Endodermal cell (in vitro differentiated cells): ENCODE results near the gene OXT. TPM values are rescaled to one million over a fixed set of nuclear protein-coding genes. Genes with fewer than 3 reads are reported as not detected.

Experiments used
- DNase-seq: peaks from one replicate; pipeline ENCODE4 v3.0.0-alpha.2; 2017
- H3K27ac ChIP-seq: 2 replicates; pipeline ENCODE4 v1.5.1; 2013; ENCODE audit warnings: mild to moderate bottlenecking, low read depth, low read length, moderate library complexity
- H3K27me3 ChIP-seq: 2 replicates; pipeline ENCODE4 v1.6.1; 2013; ENCODE audit warnings: mild to moderate bottlenecking, low read length, moderate library complexity; ENCODE audit not compliant: insufficient read depth, control insufficient read depth, poor library complexity, severe bottlenecking
- H3K36me3 ChIP-seq: 2 replicates; pipeline ENCODE4 v1.7.0; 2013; ENCODE audit warnings: mild to moderate bottlenecking, low read length, moderate library complexity; ENCODE audit not compliant: control insufficient read depth, insufficient read depth
- H3K4me1 ChIP-seq: one replicate; pipeline ENCODE4 v1.7.0; 2013; ENCODE audit warnings: low read length; ENCODE audit not compliant: control insufficient read depth, insufficient read depth
- H3K4me3 ChIP-seq: 2 replicates; pipeline ENCODE4 v1.5.1; 2013; ENCODE audit warnings: mild to moderate bottlenecking, low read length, moderate library complexity
- H3K9ac ChIP-seq: 2 replicates; pipeline ENCODE4 v1.6.1; 2013; ENCODE audit warnings: mild to moderate bottlenecking, low read length, moderate library complexity; ENCODE audit not compliant: poor library complexity, severe bottlenecking; ENCODE audit errors: extremely low read depth
- H3K9me3 ChIP-seq: 2 replicates; pipeline ENCODE4 v1.6.1; 2013; ENCODE audit warnings: mild to moderate bottlenecking, low read length, moderate library complexity; ENCODE audit not compliant: control insufficient read depth
- H3K27ac Mint-ChIP-seq: 2 replicates; pipeline ENCODE4 v1.8.0; 2020; ENCODE audit warnings: mixed read lengths
- H3K27me3 Mint-ChIP-seq: 2 replicates; pipeline ENCODE4 v1.8.0; 2021; ENCODE audit warnings: mild to moderate bottlenecking, mixed read lengths; ENCODE audit not compliant: insufficient read depth
- H3K36me3 Mint-ChIP-seq: 2 replicates; pipeline ENCODE4 v1.8.0; 2020; ENCODE audit warnings: low read depth, mixed read lengths
- H3K4me1 Mint-ChIP-seq: 2 replicates; pipeline ENCODE4 v1.8.0; 2020; ENCODE audit warnings: mixed read lengths
- H3K4me3 Mint-ChIP-seq: 2 replicates; pipeline ENCODE4 v1.8.0; 2020; ENCODE audit warnings: mild to moderate bottlenecking, moderate library complexity, mixed read lengths
- H3K9me3 Mint-ChIP-seq: 2 replicates; pipeline ENCODE4 v1.8.0; 2020; ENCODE audit warnings: mild to moderate bottlenecking, mixed read lengths
- WGBS, 2 experiments: methylation state at CpG; one replicate each; pipeline versions ENCODE4 v1.1.5 to v1.1.7; 2013; ENCODE audit warnings: missing lambda C conversion rate in 2 of 2, mixed read lengths in 1 of 2; ENCODE audit not compliant: insufficient coverage in 1 of 2, insufficient read length in 1 of 2; 5-methylcytosine and 5-hydroxymethylcytosine counted together
- total RNA-seq, 2 donors: library from RNA; stranded (reverse); fragmentation: NEBNext Ultra II Directional in 1 of 2; extraction: Animal tissue kit (Norgen Biotek cat#: 25700) in 1 of 2; gene quantifications; 2 replicates in 1 of 2; 3 replicates in 1 of 2; pipeline ENCODE4 v1.2.1, GENCODE V29; 2021
- TF ChIP-seq, protein P1 (sequence below): fragments of 200-600 bp; sonication (generic); conservative IDR thresholded peaks from 2 replicates; pipeline ENCODE4 v1.5.0; 2021; ENCODE audit warnings: antibody characterized with exemption, mild to moderate bottlenecking

OXT gene
- total RNA-seq, 2 donors from 2014 or later, result not detected

DNA sequence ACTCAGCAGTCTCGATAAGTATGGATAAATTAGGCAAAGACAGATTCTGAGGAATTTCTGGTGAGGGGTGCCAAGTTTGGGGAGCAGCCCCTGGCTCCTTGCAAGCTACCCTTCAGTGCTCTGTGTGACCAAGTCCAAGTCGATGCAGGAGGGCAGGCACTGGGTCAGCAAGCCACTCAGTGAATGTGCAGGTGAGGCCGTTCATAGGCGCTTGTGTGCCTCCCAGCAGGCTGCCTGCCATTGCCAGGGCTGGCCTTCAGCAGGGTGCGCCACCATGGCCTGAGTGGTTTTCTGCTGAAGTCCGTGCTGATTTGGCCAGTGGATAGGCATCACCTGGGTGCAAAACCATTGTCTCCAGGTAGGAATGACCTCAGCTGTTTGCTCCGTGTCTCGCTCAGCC, 31.3 kb upstream of the OXT start:
- peaks cover 21% of the 10 kb centered on the region for H3K4me1 Mint-ChIP-seq
- Histone ChIP-seq H3K4me3 (no peak overlapping the region), H3K27me3 (no peaks in the 10 kb centered on the region), H3K9ac (no peak overlapping the region), H3K36me3 (peaks cover 51% of the 10 kb centered on the region), H3K9me3 (no peaks in the 10 kb centered on the region), H3K27ac (no peak overlapping the region), H3K4me1 (peaks cover 11% of the 10 kb centered on the region)
- DNase-seq, result no peak
- TF ChIP-seq, protein P1, sequence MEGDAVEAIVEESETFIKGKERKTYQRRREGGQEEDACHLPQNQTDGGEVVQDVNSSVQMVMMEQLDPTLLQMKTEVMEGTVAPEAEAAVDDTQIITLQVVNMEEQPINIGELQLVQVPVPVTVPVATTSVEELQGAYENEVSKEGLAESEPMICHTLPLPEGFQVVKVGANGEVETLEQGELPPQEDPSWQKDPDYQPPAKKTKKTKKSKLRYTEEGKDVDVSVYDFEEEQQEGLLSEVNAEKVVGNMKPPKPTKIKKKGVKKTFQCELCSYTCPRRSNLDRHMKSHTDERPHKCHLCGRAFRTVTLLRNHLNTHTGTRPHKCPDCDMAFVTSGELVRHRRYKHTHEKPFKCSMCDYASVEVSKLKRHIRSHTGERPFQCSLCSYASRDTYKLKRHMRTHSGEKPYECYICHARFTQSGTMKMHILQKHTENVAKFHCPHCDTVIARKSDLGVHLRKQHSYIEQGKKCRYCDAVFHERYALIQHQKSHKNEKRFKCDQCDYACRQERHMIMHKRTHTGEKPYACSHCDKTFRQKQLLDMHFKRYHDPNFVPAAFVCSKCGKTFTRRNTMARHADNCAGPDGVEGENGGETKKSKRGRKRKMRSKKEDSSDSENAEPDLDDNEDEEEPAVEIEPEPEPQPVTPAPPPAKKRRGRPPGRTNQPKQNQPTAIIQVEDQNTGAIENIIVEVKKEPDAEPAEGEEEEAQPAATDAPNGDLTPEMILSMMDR, result no peak
- H3K4me3 Mint-ChIP-seq, result no peak overlapping the region
- peaks cover 44% of the 10 kb centered on the region for H3K36me3 Mint-ChIP-seq
- H3K9me3 Mint-ChIP-seq, result no peaks in the 10 kb centered on the region
- 95 to 96% methylated on average over 5 to 8 of the region's 8 CpGs for WGBS, 2 experiments
- no peak overlapping the region for H3K27ac Mint-ChIP-seq
- H3K27me3 Mint-ChIP-seq, result no peaks in the 10 kb centered on the region

DNA sequence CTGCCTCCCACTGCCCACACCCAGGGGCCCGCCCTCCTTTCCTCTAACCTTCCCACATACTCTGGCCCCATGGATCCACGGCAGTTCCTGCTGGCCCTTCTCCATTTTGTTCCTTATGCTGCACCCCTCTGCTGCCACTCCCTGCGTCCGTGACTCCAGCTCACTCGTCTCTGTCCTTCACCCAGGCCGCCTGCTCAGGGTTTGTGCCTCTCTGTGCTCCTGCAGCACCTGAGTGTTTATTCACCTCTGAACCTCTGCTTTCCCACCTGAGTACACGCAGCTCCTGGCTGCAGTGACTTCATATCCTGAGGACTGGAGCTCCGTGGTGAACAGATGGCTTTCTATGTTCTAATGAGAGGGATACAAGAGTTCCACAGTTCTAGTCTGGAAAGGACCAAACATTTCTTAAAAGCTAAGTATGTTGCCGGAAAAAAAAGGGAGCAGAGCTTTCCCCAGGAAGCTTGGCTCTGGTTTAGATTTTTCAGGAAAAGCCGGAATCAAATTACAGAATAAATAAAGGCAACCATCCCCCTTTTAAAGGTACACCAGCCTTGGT, 29.5 kb upstream of the OXT start:
- peaks cover 31% of the 10 kb centered on the region for H3K36me3 Mint-ChIP-seq
- H3K36me3 ChIP-seq, result peaks cover 37% of the 10 kb centered on the region
- peaks cover 27% of the 10 kb centered on the region for H3K4me1 Mint-ChIP-seq
- peaks cover 13% of the 10 kb centered on the region for H3K4me1 ChIP-seq
- 80 to 84% methylated on average over 10 of the region's 10 CpGs for WGBS, 2 experiments
- peak overlapping the region; percentile 69 for H3K27ac Mint-ChIP-seq
- peak overlapping the region; percentile 21 for H3K27ac ChIP-seq
- H3K27me3 Mint-ChIP-seq, result no peaks in the 10 kb centered on the region
- H3K27me3 ChIP-seq, result no peaks in the 10 kb centered on the region
- no peaks in the 10 kb centered on the region for H3K9me3 ChIP-seq
- no peak for DNase-seq
- H3K4me3 ChIP-seq, result no peak overlapping the region
- H3K9me3 Mint-ChIP-seq, result no peaks in the 10 kb centered on the region
- H3K9ac ChIP-seq, result no peak overlapping the region
- TF ChIP-seq, protein P1, result no peak
- no peak overlapping the region for H3K4me3 Mint-ChIP-seq

DNA sequence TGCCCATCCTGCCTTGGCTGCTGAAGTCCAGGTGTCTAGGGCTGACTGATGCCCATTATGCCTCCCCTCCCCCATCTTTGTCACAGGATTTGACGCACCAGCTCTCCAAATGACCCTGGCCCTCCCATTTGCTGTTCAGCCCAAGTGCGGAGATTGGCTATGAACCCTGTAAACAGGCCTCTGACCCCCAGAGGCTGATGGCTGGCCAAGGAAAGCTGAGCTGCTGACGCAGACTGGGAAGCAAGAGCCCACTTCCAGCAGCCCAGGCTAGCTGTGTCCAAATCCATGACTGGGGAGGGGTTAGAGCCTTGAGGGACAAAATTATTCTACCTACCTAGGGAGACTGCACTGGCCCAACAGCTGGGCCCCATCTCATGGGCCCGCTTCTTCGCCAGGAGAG, 28.8 kb upstream of the OXT start:
- peaks cover 33% of the 10 kb centered on the region for H3K36me3 ChIP-seq
- no peaks in the 10 kb centered on the region for H3K27me3 Mint-ChIP-seq
- H3K9ac ChIP-seq, result no peak overlapping the region
- H3K4me1 ChIP-seq, result peaks cover 13% of the 10 kb centered on the region
- H3K27me3 ChIP-seq, result no peaks in the 10 kb centered on the region
- no peaks in the 10 kb centered on the region for H3K9me3 Mint-ChIP-seq
- H3K9me3 ChIP-seq, result no peaks in the 10 kb centered on the region
- H3K4me1 Mint-ChIP-seq, result peaks cover 29% of the 10 kb centered on the region
- H3K27ac Mint-ChIP-seq, result no peak overlapping the region
- 93% methylated on average over 5 of the region's 5 CpGs; no CpG with 5 or more reads in 1 of the 2 experiments for WGBS, 2 experiments
- no peak overlapping the region for H3K4me3 Mint-ChIP-seq
- DNase-seq, result no peak
- H3K27ac ChIP-seq, result no peak overlapping the region
- peaks cover 33% of the 10 kb centered on the region for H3K36me3 Mint-ChIP-seq
- no peak overlapping the region for H3K4me3 ChIP-seq
- TF ChIP-seq, protein P1, result no peak
